OCI-LY3 (cell line): ENCODE measurements around the gene TMEM178A.

Experiments
- CTCF ChIP-seq: fragments of 200-600, 300-600 bp; sonication (generic); IDR thresholded peaks from 2 replicates; pipeline ENCODE4 v1.5.1; 2014; ENCODE audit warnings: antibody characterized with exemption, low read length, low read depth
- EZH2phosphoT487 ChIP-seq: fragments of 200-600 bp; shearing (Covaris generic); IDR thresholded peaks from 2 replicates; pipeline ENCODE4 v1.6.1; 2018; ENCODE audit warnings: antibody characterized with exemption, mixed run types, low read depth

GRCh38 chr2:39659765-39660611, 5.7 kb upstream of the TMEM178A start:
- TF ChIP-seq CTCF: no peak
- no peak for TF ChIP-seq EZH2phosphoT487
